ENCODE measurements around the gene ALOX5.
"Not testable (repeated sequence)": the region's sequence is repeated elsewhere in the genome, so short reads cannot be mapped to it uniquely, and the experiment has no call there.

DNA sequence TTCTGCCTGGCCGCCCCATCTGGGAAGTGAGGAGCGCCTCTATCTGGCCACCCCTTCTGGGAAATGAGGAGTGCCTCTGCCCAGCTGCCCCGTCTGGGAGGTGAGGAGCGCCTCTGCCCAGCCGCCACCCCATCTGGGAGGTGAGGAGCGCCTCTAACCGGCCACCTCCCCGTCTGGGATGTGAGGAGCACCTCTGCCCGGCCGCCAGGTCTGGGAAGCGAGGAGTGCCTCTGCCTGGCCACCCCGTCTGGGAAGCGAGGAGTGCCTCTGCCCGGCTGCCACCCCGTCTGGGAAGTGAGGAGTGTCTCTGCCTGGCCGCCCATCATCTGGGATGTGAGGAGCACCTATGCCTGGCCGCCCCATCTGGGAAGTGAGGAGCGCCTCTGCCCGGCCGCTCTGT, 26.6 kb upstream of the ALOX5 start:
- TF ChIP-seq, protein P1, sequence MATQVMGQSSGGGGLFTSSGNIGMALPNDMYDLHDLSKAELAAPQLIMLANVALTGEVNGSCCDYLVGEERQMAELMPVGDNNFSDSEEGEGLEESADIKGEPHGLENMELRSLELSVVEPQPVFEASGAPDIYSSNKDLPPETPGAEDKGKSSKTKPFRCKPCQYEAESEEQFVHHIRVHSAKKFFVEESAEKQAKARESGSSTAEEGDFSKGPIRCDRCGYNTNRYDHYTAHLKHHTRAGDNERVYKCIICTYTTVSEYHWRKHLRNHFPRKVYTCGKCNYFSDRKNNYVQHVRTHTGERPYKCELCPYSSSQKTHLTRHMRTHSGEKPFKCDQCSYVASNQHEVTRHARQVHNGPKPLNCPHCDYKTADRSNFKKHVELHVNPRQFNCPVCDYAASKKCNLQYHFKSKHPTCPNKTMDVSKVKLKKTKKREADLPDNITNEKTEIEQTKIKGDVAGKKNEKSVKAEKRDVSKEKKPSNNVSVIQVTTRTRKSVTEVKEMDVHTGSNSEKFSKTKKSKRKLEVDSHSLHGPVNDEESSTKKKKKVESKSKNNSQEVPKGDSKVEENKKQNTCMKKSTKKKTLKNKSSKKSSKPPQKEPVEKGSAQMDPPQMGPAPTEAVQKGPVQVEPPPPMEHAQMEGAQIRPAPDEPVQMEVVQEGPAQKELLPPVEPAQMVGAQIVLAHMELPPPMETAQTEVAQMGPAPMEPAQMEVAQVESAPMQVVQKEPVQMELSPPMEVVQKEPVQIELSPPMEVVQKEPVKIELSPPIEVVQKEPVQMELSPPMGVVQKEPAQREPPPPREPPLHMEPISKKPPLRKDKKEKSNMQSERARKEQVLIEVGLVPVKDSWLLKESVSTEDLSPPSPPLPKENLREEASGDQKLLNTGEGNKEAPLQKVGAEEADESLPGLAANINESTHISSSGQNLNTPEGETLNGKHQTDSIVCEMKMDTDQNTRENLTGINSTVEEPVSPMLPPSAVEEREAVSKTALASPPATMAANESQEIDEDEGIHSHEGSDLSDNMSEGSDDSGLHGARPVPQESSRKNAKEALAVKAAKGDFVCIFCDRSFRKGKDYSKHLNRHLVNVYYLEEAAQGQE (IDR thresholded peaks at IDR 0.05; ENCODE audit: low read depth): not testable (repeated sequence)
- TF ChIP-seq, protein P2, sequence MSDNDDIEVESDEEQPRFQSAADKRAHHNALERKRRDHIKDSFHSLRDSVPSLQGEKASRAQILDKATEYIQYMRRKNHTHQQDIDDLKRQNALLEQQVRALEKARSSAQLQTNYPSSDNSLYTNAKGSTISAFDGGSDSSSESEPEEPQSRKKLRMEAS (IDR thresholded peaks at IDR 0.05): not testable (repeated sequence)

Measured in HCT116 (cell line).